Effector CD8-positive, alpha-beta T cell (primary cell): ENCODE results near the gene FBL.

Experiments used
- DNase-seq: peaks from one replicate; lab custom pipeline; 2025; lab: John Stamatoyannopoulos, UW

FBL gene

GRCh38 chr19:39788244-39788643 is 57.9 kb downstream of the FBL start:
- no peak for DNase-seq
